Measurements from ENCODE around the gene MYO7B.

Gene MYO7B

DNA sequence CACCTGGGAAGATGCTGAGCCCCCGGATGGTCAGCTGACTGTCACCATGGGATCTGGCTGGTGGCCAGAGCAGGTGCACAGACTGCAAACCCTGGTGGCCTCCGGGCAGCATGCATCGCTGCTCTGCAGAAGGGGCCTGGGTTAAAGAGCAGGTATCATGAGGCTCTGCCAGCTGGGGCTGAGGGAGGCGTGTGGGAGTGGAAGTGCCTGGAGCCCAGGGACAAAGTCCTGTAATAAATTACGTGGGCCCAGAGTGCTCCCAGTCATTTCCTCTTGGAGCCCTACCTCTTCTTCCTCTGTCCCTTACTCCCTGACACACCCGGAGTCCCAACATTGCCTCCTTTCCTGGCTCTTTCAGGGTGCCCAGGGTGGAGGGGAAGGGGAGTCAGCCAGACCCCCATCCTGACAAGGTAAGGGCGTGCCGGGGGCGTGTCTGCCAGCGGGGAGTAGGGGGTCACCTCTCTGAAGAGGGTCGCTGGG is at the start of gene MYO7B:
TSS of gene MYO7B (plus strand) at position 262 of the 480 bp plus-strand sequence. CDS start 24,040 bp downstream, outside the sequence.
- no peak for DNase-seq (ENCODE audit: low spot score)

DNA sequence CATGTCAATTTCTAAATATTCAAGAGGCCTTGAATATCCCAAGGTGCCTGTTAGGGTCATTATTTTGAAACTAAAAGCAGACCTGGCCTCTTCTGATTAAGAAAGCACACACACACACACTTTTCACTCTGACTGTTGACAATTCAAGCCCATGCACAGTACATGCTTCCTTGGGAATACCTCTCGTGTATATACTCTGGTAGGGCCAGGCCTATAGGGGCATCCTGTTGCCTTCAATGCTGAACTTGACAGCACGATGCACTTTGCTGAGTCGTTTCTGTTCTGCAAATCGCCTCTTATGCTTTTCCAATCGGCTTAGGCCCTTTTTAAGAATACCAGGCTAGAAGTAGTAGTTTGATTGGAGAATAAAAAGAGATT is 49.8 kb upstream of the MYO7B start:
- no peak for DNase-seq (ENCODE audit: low spot score)

DNA sequence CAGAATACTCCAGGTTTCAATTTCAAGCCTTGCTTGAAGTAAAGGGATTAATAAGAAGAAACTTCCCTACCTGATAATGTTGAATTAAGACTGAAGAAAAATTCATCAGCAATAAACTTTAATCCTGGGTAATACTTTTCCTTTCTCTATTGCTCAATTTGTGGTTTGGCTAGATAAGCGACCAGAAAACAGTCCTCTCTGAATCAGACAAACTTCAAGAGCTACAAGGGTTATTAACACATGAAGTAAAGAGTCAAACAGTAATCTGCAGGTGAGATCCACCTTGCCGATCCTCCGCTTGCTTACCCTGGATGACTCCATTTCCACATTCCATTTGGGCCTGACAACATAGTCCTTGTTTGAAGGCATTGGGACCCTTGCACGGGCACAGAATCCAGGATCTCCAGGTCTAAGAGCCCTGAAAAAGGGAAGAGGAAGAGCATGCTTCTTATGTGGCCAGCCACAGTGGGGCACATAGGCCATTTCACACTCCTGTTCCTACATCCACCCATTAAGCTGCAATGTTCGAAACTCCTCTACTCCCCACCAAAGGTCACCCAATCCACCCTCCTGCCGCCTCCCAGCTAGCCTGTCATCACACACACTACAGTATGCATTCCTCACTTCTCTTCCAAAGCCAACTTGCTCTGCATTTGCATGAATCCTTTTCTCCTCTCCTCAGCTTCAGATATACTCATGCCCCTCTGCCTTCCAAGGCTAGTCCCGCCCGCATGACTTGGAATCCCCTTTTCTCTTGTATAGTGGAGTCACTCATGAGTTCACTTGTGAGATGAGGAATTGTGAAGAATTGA is 49.0 kb upstream of the MYO7B start:
- DNase-seq (ENCODE audit: low spot score): no peak

DNA sequence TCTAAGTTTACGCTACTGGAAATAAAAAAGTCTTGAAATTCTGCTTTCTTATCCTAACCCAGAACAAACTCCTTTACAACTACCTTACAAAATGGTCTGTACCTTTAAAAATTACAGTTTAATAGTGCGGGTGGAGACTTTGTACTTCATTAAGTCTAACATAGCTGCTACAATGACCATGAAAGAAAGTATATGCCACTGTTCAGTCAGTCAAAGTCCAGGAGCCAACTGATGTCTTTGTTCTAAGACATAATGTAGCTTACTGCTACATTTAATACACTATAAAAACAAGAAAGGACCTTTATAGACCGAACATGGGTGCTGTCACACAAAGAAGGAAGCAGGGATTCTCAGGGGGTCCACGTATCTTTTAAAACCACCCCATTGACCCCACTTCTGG is 45.2 kb upstream of the MYO7B start:
- no peak for DNase-seq (ENCODE audit: low spot score)

DNA sequence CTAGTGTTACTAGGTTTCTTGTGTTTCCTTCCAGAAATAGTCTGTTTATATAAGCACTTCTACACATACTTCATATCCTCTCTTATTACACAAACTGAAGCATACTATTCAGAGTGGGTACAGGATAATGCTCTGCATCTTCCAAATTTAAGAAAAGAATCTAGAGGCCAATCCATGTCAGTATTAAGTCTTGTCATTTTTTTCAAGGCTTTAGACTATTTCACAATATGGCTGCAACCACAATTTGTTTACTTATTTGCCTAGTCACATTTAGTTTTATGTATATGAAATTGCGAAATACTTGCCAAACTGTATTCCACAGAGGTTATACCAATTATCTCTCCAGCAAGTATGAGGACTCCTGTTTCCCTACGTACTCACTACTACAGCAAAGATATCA is 37.1 kb upstream of the MYO7B start:
- DNase-seq (ENCODE audit: low spot score): no peak

DNA sequence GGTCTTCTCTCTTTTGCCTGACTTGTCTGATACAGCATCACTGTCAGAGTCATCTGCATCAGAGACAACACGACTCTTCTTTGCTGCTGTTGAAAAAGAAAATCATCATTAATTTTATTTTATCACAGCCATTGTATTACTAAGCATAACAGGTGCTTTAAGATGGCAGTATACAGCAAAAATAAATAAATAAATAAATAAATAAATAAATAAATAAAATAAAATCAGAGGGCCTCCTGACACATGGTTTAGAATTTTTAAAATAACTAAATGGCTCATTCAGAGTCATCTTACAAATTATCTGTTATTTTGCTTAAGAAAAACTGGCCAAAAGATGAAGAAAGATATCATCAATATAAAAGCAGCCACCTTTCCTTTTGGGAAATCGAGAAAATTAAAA is 32.0 kb upstream of the MYO7B start:
- no peak for DNase-seq (ENCODE audit: low spot score)

DNA sequence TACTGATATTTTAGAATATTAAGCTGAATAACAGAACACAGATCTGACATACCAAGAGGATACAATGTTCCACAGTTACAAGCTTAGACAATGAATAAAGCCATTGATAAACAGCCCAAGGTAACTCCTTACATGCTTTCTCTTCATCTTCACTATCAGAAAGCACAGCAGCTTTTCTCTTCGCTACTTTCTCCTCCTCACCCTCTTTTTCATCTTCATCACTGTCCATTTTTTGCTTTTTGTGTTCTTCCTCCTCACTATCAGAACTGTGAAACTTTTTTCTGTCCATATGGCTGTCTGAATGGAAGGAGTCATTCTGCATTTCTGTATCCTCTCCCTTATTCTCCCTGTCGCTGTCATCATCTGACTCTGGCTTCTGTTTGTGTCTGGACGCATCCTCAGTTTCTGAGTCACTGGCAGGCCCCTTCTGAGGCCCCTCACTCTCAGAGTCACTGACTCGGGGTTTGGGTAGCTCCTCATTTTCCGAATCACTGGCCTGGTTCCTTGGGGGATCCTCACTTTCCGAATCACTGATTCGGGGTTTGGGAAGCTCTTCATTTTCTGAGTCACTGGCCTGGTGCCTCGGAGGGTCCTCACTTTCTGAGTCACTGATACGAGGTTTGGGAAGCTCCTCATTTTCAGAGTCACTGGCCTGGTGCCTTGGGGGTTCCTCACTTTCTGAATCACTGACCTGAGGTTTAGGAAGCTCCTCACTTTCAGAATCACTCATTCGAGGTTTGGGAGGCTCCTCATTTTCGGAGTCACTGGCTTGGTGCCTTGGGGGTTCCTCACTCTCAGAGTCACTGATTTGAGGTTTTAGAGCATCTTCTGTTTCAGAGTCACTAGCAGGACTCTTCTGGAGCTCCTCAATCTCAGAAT is 30.7 kb upstream of the MYO7B start:
- no peak for DNase-seq (ENCODE audit: low spot score)

DNA sequence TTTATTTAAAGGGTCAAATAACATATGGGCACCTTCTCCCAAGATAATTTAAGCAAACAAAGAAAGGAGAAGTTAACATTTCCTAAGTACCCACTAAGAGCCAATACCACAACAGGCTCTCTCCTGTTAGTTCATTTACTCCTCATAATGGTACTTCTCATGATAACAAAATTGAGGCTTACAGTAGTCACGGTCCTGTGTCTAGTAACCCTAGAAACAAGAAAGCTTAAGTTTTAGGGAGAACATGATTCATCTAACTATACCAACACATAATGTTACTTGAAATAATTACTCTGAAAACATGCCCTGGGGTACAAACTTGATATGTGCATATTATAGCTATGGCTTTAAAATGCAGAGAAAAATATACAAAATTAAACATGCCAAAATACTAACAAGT is 29.0 kb upstream of the MYO7B start:
- DNase-seq (ENCODE audit: low spot score): no peak

DNA sequence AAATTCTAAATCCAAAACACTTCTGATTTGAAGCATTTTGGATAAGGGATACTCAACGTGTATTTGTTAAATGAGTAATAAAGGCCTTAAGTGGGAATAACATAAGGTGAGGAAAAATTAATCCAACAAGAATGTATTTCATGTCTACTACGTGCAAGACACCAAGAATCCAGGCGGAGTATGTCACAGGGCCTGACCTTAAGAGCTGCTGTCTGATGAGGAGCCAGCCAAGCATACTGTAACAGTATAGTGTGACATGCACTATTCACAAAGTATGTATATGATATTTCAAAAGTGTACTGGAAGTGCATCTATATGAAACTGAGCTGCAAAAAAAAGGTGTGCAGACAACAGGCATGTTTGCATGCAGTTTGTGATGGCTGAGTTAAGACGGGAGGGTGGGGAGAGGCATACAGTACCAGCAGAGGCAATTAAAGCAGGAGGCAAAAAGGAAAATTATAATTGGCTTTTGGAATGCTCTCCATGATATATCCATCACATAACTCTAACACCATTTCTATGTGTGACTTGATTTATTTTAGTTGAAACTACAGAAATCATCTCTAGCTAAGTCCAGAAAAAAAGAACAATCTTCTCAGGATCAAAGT is 27.4 kb upstream of the MYO7B start:
- no peak for DNase-seq (ENCODE audit: low spot score)

DNA sequence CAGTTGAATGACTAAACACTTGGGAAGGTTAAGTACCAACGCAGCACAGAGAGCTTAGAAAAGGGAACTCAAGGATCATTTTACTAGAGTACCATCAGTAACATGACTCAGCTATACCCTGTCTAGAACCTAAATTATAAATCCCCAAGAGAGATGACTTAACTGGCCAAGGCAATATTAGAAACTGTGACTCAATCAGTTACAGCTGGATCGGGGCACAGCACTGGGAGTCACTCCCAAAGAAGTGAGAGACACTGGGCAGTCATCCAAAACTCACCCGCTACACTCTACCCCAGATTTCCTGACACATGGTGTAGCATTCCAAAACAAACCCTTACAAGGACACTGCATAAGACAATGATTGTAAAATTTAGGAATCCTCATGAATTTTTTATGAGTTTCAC is 26.9 kb upstream of the MYO7B start:
- DNase-seq (ENCODE audit: low spot score): no peak

DNA sequence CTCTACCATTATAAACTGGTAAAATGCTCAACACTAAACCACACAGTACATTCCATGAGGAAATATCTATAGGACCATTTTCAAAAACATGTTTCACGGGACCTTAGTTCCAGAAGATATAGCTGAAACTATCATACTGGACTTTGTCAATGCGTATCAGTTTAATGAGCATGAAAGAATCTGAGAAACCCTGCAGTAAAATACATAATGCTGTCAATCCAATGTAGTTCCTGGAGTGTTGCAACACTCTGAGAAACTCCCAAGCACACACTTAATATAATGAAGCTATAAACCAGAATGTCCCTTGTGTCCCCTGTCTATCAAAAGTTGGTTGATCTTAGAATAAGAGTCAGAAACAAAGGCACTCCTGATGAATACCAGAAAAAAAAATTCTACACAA is 25.4 kb upstream of the MYO7B start:
- no peak for DNase-seq (ENCODE audit: low spot score)

DNA sequence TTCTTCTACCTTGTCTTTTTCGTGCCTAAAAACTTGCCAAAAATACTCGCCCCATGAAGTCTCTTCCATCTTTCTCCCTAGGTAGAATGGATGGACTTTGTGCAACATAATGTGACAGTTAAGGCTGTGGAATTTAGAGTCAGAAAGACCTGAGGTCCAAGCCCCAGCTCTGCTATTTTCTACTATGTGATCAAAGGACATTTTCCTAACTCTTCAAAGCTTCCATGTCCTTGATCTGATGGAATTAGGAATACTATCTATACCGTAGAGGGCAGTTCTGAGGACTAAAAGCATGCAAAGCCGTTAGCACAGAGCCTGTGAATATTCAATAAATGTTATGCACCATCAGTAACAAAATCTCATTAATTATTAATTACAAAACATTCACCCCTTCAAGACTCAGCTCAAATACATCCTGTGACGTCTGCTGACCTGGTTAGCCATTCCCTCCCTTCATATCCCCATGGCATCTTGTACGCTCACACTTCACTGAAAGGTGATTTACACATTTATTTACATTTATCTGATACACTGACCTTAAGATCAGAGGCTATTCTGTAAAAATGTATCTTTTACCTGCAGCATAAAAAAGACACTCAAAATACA is 24.3 kb upstream of the MYO7B start:
- no peak for DNase-seq (ENCODE audit: low spot score)

DNA sequence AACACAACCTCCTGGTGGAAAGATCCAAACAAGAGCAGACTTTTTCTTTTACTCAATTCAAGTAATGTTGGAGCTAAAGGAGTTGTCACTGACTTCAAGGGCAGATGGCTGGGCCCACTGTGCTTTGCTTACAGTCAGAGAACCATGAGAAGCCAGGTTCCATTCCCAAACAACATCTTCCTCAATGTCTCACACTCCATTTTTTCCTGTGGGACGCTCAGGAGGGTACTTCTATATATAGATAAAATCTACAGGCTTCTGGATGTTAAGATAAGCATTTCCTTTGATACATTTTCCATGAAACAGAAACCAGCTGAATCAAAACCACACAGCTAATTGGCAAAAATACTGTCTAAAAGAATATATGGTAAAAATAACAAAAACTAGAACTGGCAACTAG is 23.6 kb upstream of the MYO7B start:
- DNase-seq (ENCODE audit: low spot score): no peak

DNA sequence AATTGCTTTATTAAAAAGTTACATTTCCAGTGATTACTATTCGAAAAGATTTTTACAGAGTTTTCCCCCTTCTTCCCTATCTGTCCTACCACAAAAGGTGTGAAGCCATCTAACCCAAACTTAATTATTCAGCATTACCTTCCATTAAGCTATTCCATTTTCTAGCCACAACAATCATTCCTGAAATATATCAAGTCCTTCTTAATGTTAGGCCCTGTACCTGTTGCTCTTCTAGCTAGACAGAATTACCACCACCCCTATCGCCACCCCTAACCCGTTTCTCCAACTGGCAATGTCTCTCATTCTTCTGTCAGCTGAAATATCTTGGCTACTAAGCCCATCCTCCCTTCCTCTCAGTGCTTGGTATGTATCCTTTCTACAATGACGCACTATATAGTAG is 23.1 kb upstream of the MYO7B start:
- no peak for DNase-seq (ENCODE audit: low spot score)

DNA sequence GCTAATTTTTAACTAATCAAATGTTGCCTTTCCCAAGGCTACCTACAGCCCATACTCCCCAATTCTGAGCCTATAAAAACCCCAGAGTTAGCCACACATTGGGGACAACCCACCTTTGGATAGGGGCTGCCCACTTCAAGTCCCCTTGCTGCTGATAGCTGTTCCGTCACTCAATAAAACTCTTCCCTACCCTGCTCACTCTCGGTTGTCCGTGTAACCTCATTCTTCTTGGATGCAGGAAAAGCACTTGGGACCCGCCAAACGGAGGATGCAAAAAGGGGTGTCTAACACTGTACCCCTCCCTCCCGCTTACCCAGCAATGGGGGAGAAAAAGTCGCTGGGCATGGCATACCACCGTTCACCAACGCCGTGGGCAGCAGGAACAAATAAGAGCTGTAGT is 21.4 kb upstream of the MYO7B start:
- no peak for DNase-seq (ENCODE audit: low spot score)

DNA sequence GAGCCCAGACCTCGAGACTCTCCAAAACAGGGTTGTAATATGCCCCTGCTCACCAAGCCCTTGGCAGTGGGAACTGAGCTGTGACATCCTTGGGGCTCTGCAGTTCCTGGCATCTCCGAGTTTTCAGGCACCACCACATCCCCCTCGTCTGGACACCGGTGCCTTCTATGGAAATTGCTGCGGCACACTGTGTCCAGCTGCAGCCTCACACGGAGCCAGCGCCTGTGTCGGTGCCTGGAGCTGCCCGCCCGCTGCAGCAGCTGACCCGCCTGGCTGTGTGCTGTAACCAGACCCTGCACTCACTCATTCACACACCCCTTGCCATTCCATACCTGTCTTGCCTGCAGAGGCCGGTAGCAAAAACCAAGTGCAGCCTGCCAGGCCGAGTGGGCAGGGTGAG is 21.0 kb upstream of the MYO7B start:
- no peak for DNase-seq (ENCODE audit: low spot score)

DNA sequence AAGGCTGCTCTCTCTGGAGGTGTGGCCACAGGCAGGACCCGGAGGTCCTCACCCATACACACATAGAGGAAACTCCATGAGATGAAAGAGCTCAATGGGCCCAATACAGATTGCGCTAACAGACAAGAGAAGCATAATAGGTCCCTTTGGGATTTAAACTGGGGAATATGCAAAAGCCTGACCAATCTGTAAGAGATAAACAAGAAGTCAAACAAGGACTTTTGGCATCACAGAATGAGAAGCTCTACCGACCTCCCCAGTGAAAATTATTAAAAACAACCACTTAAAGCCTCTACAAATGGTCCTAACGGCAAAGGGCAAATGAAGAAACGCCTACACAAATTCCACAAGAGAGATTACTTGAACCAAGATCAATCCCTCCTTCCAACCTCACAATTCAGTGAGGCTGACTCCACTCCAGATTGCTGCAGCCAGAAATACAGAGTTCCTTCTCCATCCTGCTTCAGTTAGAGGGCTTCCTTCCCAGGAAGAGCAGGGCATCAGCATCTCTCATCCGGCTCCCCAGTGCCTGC is 20.0 kb upstream of the MYO7B start:
- no peak for DNase-seq (ENCODE audit: low spot score)

DNA sequence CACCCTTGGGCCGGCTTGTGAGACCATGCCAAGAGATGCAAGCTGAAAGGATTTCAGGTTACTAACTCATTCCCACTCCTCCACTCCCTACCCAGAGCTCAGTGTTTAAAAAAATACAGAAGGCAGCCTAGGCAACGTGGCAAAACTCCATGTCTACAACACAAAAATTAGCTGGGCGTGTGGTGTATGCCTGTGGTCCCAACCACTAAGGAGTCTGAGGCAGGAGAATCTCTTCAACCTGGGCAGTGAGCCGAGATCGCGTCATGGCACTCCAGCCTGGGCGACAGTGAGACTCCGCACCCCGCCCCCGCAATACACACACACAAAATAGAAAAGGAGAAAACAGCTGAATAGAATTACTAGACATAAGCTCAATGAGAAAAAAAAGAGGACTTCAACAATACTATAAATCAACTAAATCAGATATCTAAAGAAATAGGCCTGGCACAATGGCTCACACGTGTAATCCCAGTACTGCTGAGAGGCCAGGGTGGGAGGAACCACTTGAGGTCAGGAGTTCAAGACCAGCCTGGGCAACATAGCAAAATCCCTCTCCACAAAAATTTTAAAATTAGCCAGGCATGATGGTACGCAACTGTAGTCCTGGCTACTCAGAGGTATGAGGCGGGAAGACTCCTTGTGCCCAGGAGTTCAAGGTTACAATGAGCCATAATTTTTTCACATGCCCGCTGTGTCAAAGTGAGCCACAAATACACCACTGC is 19.3 kb upstream of the MYO7B start:
- DNase-seq (ENCODE audit: low spot score): no peak

DNA sequence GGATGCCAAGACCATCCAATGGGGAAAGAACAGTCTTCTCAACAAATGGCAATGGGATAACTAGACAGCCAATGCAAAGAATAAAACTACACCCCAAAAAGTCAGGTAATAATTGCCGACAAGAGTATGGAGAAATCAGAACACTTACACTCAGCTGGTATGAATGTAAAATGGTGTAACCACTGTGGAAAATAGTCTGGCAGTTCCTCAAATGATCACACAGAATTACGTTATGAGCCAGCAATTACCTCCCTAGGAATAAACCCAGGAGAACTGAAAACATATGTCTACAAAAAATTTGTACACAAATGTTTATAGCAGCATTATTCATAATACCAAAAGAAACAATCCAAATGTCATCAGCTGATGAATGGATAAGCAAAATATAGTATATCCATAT is 18.0 kb upstream of the MYO7B start:
- no peak for DNase-seq (ENCODE audit: low spot score)

DNA sequence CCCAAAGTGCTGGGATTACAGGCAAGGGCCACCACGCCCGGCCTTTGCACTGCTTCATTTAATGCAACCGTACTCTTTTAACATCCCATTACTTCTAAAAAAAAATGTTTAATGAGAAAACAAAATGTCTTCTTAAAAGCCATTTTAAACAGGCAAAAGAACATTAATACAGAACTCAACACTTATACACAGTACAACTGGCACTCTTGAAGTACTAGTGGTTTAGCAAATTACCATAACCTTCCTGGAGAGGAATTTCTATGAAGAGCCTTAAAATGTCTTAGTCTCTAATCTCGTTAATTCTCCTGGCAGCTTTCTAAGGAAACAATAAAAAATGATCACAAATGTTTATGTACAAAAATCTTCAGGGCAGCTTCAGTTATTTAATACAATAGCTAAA is 15.1 kb upstream of the MYO7B start:
- DNase-seq (ENCODE audit: low spot score): no peak

DNA sequence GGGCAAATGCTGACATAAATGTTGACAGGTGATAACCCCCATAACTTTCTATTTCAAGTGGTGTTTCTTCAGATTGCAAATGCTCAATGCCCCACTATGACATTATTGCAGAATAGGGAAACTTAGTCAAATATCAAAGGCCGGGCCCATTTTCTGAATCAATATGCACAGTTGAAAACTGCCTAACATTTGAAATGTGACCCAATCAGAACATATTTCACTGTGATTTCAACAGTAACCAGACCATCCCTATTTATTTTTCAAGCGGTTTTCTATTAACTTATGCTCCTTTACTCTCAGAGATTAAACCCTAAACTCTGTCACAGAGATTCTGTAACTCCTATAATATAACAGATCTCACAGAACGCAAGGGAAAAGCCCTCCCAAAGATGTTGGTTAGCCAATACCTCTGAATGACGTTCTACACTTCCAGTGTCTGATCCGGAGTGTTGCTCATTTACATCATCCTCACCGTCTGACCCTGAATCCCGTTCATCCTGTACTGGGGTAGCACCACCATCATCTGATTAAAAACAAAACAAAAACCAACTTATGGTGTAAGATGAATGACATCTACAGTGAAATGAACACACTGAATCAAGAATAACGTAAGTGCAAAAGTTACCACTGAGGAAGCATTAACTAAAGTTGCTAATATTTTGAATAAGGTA is 12.1 kb upstream of the MYO7B start:
- no peak for DNase-seq (ENCODE audit: low spot score)

Measured in ecto neural progenitor cell (in vitro differentiated cells).